HEK293 (cell line): ENCODE results near the gene TUBGCP6.

Source experiments
- CTCF ChIP-seq: fragments of 450-650 bp; formaldehyde crosslinking; IDR thresholded peaks from 2 replicates; pipeline ENCODE4 v1.5.1; 2016; ENCODE audit warnings: missing biosample characterization, missing genetic modification characterization
- PBX3 ChIP-seq: sonication (generic); formaldehyde crosslinking; IDR thresholded peaks from 2 replicates; pipeline ENCODE4 v1.8.1; 2022; ENCODE audit warnings: mild to moderate bottlenecking, moderate library complexity, missing genetic modification reagents
- REST ChIP-seq: fragments of 450-650 bp; formaldehyde crosslinking; IDR thresholded peaks from 2 replicates; pipeline ENCODE4 v1.5.1; 2016; ENCODE audit warnings: missing biosample characterization, missing genetic modification characterization
- WT1 ChIP-seq: fragments of 450-650 bp; formaldehyde crosslinking; IDR thresholded peaks from 2 replicates; pipeline ENCODE4 v1.5.1; 2016; ENCODE audit warnings: missing biosample characterization, missing genetic modification characterization
- ZBTB1 ChIP-seq: fragments of 450-650 bp; formaldehyde crosslinking; IDR thresholded peaks from 2 replicates; pipeline ENCODE4 v1.5.1; 2016; ENCODE audit warnings: missing biosample characterization, missing genetic modification characterization
- ZNF121 ChIP-seq: fragments of 450-650 bp; formaldehyde crosslinking; IDR thresholded peaks from 2 replicates; pipeline ENCODE4 v1.5.1; 2016; ENCODE audit warnings: missing biosample characterization, missing genetic modification characterization
- ZNF175 ChIP-seq: fragments of 450-650 bp; formaldehyde crosslinking; IDR thresholded peaks from 2 replicates; pipeline ENCODE4 v1.5.1; 2016; ENCODE audit warnings: missing biosample characterization, missing genetic modification characterization
- ZNF324 ChIP-seq: fragments of 450-650 bp; formaldehyde crosslinking; IDR thresholded peaks from 2 replicates; pipeline ENCODE4 v1.5.1; 2016; ENCODE audit warnings: missing biosample characterization, missing genetic modification characterization
- ZNF629 ChIP-seq: fragments of 450-650 bp; formaldehyde crosslinking; IDR thresholded peaks from 2 replicates; pipeline ENCODE4 v1.5.1; 2017; ENCODE audit warnings: missing biosample characterization, missing genetic modification characterization
- ZNF670 ChIP-seq: fragments of 450-650 bp; formaldehyde crosslinking; IDR thresholded peaks from 2 replicates; pipeline ENCODE4 v1.5.1; 2016; ENCODE audit warnings: missing biosample characterization, missing genetic modification characterization, low read depth

GRCh38 chr22:50271519-50271970 is 26.7 kb upstream of the TUBGCP6 start:
- TF ChIP-seq CTCF, result no peak
- no peak for TF ChIP-seq ZNF670 (tag by site-specific recombination)
- TF ChIP-seq REST (tag by site-specific recombination), result no peak
- TF ChIP-seq WT1, result no peak
- no peak for TF ChIP-seq ZBTB1
- no peak for TF ChIP-seq ZNF324 (tag by site-specific recombination)
- TF ChIP-seq ZNF629 (tag by site-specific recombination), result no peak
- TF ChIP-seq PBX3 (CRISPR knock-in tag), result no peak
- TF ChIP-seq ZNF121 (tag by site-specific recombination), result no peak
- no peak for TF ChIP-seq ZNF175 (tag by site-specific recombination)
